Stimulated activated CD4-positive, alpha-beta T cell treated with anti-CD3 and anti-CD28 coated beads, Interleukin-1b, Interleukin-23, amount 100 ng/mL, for 4 hours (primary cell): ENCODE data around the gene MTRFR.
A peak's percentile ranks its signal among the peaks of the same experiment; 100 is the strongest.
"Not testable (repeated sequence)": the region's sequence is repeated elsewhere in the genome, so short reads cannot be mapped to it uniquely, and the experiment has no call there.

Source experiments
- DNase-seq, 2 donors: peaks; one replicate each; pipeline ENCODE4 v3.0.0-alpha.2; 2020; ENCODE audit warnings: low read depth in 2 of 2

MTRFR gene

GRCh38 chr12:123232807-123233504 lies at the start of gene MTRFR, which contains the start of gene MPHOSPH9:
Gene MTRFR (plus strand): TSS chr12:123233436. CDS start chr12:123253675, 20,239 bp downstream.
Gene MPHOSPH9 (minus strand): TSS chr12:123233141. CDS start chr12:123230364, 2,777 bp downstream.
- DNase-seq = peak; percentile 94 to 97

- DNase-seq = no peak
These were observed 45.6 kb upstream of the MTRFR start for GRCh38 chr12:123187637-123188036.

- no peak for DNase-seq
These were observed 33.3 kb upstream of the MTRFR start for GRCh38 chr12:123199936-123200335.

- no peak for DNase-seq
These were observed 32.8 kb upstream of the MTRFR start for GRCh38 chr12:123200414-123200813.

- DNase-seq = not testable (repeated sequence)
These were observed 26.4 kb upstream of the MTRFR start for GRCh38 chr12:123206794-123207193.

GRCh38 chr12:123207815-123208214 lies 25.4 kb upstream of the MTRFR start:
- not testable (repeated sequence) for DNase-seq

- DNase-seq = peak; percentile 17 to 24
These were observed 10.0 kb upstream of the MTRFR start for GRCh38 chr12:123223241-123223668.

GRCh38 chr12:123225443-123225842 lies 7.8 kb upstream of the MTRFR start:
- DNase-seq = no peak

- no peak for DNase-seq
These were observed 5.5 kb upstream of the MTRFR start for GRCh38 chr12:123227581-123228258.

GRCh38 chr12:123229051-123229450 lies 4.2 kb upstream of the MTRFR start:
- no peak for DNase-seq

- DNase-seq = no peak
These were observed 1.3 kb upstream of the MTRFR start for GRCh38 chr12:123231931-123232330.

GRCh38 chr12:123232472-123232806 lies 797 bp upstream of the MTRFR start:
- no peak for DNase-seq

GRCh38 chr12:123233505-123234308 lies 471 bp downstream of the MTRFR start:
- no peak for DNase-seq

GRCh38 chr12:123237646-123238329 lies 4.6 kb downstream of the MTRFR start:
- DNase-seq = peak; percentile 66

GRCh38 chr12:123238330-123238682 lies 5.1 kb downstream of the MTRFR start:
- DNase-seq = no peak

GRCh38 chr12:123238961-123239360 lies 5.7 kb downstream of the MTRFR start:
- DNase-seq = no peak

- DNase-seq = no peak
These were observed 9.1 kb downstream of the MTRFR start for GRCh38 chr12:123242116-123242904.

GRCh38 chr12:123243671-123244262 lies 10.5 kb downstream of the MTRFR start:
- DNase-seq = no peak

- no peak for DNase-seq
These were observed 12.4 kb downstream of the MTRFR start for GRCh38 chr12:123245678-123246077.

GRCh38 chr12:123248129-123248528 lies 14.9 kb downstream of the MTRFR start:
- not testable (repeated sequence) for DNase-seq
